SK-N-SH (cell line): ENCODE results near the gene CDC73. TPM values are rescaled to one million over a fixed set of nuclear protein-coding genes. Genes with fewer than 3 reads are reported as not detected.

ENCODE experiments used
- CTCF ChIA-PET: fragments of 300-600, 350-600 bp; formaldehyde crosslinking; extraction: SDS; loops from one replicate; lab custom pipeline; 2021; lab: Yijun Ruan, JAX
- POLR2A ChIA-PET: fragments of 350-600 bp; sonication (Branson Sonifier 250); formaldehyde crosslinking; extraction: SDS; loops from one replicate; lab custom pipeline; 2020; ENCODE audit warnings: antibody characterized with exemption, inconsistent platforms; lab: Yijun Ruan, JAX
- DNase-seq: peaks from one replicate; pipeline ENCODE4 v3.0.0; 2012
- H2AFZ ChIP-seq: fragments of 200-600 bp; sonication (generic); 2 replicates; pipeline ENCODE4 v1.8.1; 2016; ENCODE audit warnings: antibody characterized with exemption, mild to moderate bottlenecking, low read depth
- H3F3A ChIP-seq: fragments of 200-600 bp; sonication (generic); replicated peaks from 2 replicates; pipeline ENCODE3; 2016; ENCODE audit warnings: antibody characterized with exemption, mild to moderate bottlenecking; ENCODE audit not compliant: insufficient read depth
- H3K27ac ChIP-seq, 2 experiments: fragments of 200-500 bp in 1 of 2; fragments of 200-600 bp in 1 of 2; sonication (Bioruptor generic) in 1 of 2; sonication (generic), shearing (Covaris generic) in 1 of 2; 2 replicates each; pipeline versions ENCODE4 v1.5.1 to v1.6.1; 2014 to 2016; ENCODE audit warnings: low read depth in 2 of 2, inconsistent platforms in 1 of 2, low read length in 1 of 2, mild to moderate bottlenecking in 1 of 2, mixed read lengths in 1 of 2
- H3K27me3 ChIP-seq: fragments of 200-600 bp; sonication (generic), shearing (Covaris generic); 2 replicates; pipeline ENCODE4 v1.6.1; 2016; ENCODE audit warnings: mixed run types; ENCODE audit not compliant: insufficient read depth
- H3K36me3 ChIP-seq, 2 experiments: fragments of 200-500 bp in 1 of 2; fragments of 200-600 bp in 1 of 2; sonication (Bioruptor generic) in 1 of 2; sonication (generic) in 1 of 2; replicated peaks in 1 of 2; 2 replicates each; pipeline versions ENCODE3 to v1.5.1; 2014 to 2016; ENCODE audit warnings: low read length in 1 of 2, mild to moderate bottlenecking in 1 of 2; ENCODE audit not compliant: insufficient read depth in 2 of 2, control insufficient read depth in 1 of 2
- H3K4me1 ChIP-seq, 2 experiments: fragments of 200-500 bp in 1 of 2; fragments of 200-600 bp in 1 of 2; sonication (Bioruptor generic) in 1 of 2; sonication (generic), shearing (Covaris generic) in 1 of 2; 2 replicates each; pipeline versions ENCODE4 v1.5.1 to v1.6.1; 2014 to 2016; ENCODE audit warnings: low read depth in 1 of 2, low read length in 1 of 2, mixed run types in 1 of 2; ENCODE audit not compliant: insufficient read depth in 2 of 2, control insufficient read depth in 1 of 2
- H3K4me2 ChIP-seq: fragments of 200-600 bp; sonication (generic), shearing (Covaris generic); 2 replicates; pipeline ENCODE4 v1.6.1; 2017; ENCODE audit warnings: mixed run types
- H3K4me3 ChIP-seq, 2 experiments: fragments of 200-500 bp in 1 of 2; fragments of 200-600 bp in 1 of 2; sonication (Bioruptor generic) in 1 of 2; sonication (generic), shearing (Covaris generic) in 1 of 2; 2 replicates each; pipeline versions ENCODE4 v1.5.1 to v1.8.1; 2014 to 2016; ENCODE audit warnings: low read depth in 2 of 2, inconsistent platforms in 1 of 2, low read length in 1 of 2, mild to moderate bottlenecking in 1 of 2, mixed read lengths in 1 of 2, moderate library complexity in 1 of 2
- H3K79me2 ChIP-seq: fragments of 200-600 bp; sonication (generic); 2 replicates; pipeline ENCODE4 v1.8.1; 2017; ENCODE audit warnings: mild to moderate bottlenecking; ENCODE audit not compliant: insufficient read depth
- H3K9ac ChIP-seq: fragments of 200-600 bp; sonication (generic); 2 replicates; pipeline ENCODE4 v1.6.1; 2017; ENCODE audit warnings: mixed run types
- H3K9me2 ChIP-seq: fragments of 200-600 bp; sonication (generic); 2 replicates; pipeline ENCODE4 v1.6.1; 2017; ENCODE audit warnings: mixed run types
- H3K9me3 ChIP-seq: fragments of 200-600 bp; sonication (generic); 2 replicates; pipeline ENCODE4 v1.6.1; 2017; ENCODE audit warnings: mixed run types, mild to moderate bottlenecking, moderate library complexity
- H4K20me1 ChIP-seq: fragments of 200-600 bp; sonication (generic); 2 replicates; pipeline ENCODE4 v1.6.1; 2017; ENCODE audit warnings: mild to moderate bottlenecking, mixed run types; ENCODE audit not compliant: insufficient read depth
- CHD2 ChIP-seq: fragments of 150-350 bp; IDR thresholded peaks from 2 replicates; pipeline ENCODE4 v1.6.1; 2018; ENCODE audit warnings: low read length; ENCODE audit not compliant: partially characterized antibody
- GABPA ChIP-seq: IDR thresholded peaks from 2 replicates; pipeline ENCODE4 v1.4.0; 2012; ENCODE audit warnings: low read depth, mild to moderate bottlenecking
- GATA2 ChIP-seq: sonication (generic); formaldehyde crosslinking; IDR thresholded peaks from 2 replicates; pipeline ENCODE4 v1.5.0; 2020; ENCODE audit warnings: mild to moderate bottlenecking, missing genetic modification reagents
- IRF3 ChIP-seq: fragments of 150-350 bp; IDR thresholded peaks from 2 replicates; pipeline ENCODE4 v1.6.1; 2016; ENCODE audit warnings: mild to moderate bottlenecking, low read depth, low read length
- JUND ChIP-seq: IDR thresholded peaks from 2 replicates; pipeline ENCODE4 v1.4.0; 2012
- MAX ChIP-seq: IDR thresholded peaks from 2 replicates; pipeline ENCODE4 v1.4.0; 2012; ENCODE audit warnings: low read depth
- NFIC ChIP-seq: IDR thresholded peaks from 2 replicates; pipeline ENCODE4 v1.4.0; 2012; ENCODE audit warnings: borderline replicate concordance
- REST ChIP-seq: IDR thresholded peaks from 2 replicates; pipeline ENCODE4 v1.6.1; 2012; ENCODE audit warnings: mild to moderate bottlenecking, low read depth, low read length, moderate library complexity
- SMC3 ChIP-seq: IDR thresholded peaks from 2 replicates; pipeline ENCODE4 v1.6.1; 2012; ENCODE audit warnings: low read depth, low read length, improper control_type of control experiment
- USF1 ChIP-seq: IDR thresholded peaks from 2 replicates; pipeline ENCODE4 v1.4.0; 2012; ENCODE audit warnings: low read depth, borderline replicate concordance
- USF2 ChIP-seq: fragments of 150-350 bp; IDR thresholded peaks from 2 replicates; pipeline ENCODE4 v1.6.1; 2017; ENCODE audit warnings: antibody characterized with exemption, low read length, low read depth, borderline replicate concordance
- WGBS: methylation state at CpG from one replicate; pipeline ENCODE4 v1.1.6; 2017; ENCODE audit warnings: low lambda C conversion rate; 5-methylcytosine and 5-hydroxymethylcytosine counted together
- polyA plus RNA-seq, 3 experiments: library from polyadenylated mRNA; depleted of rRNA; stranded (reverse); fragments of >200 nt; gene quantifications; 2 replicates each; pipeline ENCODE4 v1.2.3, GENCODE V29; 2012

The CDC73 gene
- polyA plus RNA-seq, 1 of the 3 experiments (the other 2 are of a cell fraction) = 13.4 TPM

GRCh38 chr1:193156822-193157142 lies 35.0 kb downstream of the CDC73 start:
- Histone ChIP-seq H2AFZ (no peak overlapping the region), H3K27me3 (no peaks in the 10 kb centered on the region)
- TF ChIP-seq JUND (no peak), SMC3 (no peak), REST (no peak), GABPA (no peak), USF2 (no peak), IRF3 (no peak), CHD2 (no peak), NFIC (no peak), MAX (no peak)
- TF ChIP-seq, all 33 proteins: peak for 0
- Histone ChIP-seq H3K27ac (peak overlapping the region in 1 of 2 experiments; percentile 43; a peak in 1 of 4 replicates), H3K9ac (no peak overlapping the region), H3F3A (peaks cover 7% of the 10 kb centered on the region), H3K4me2 (no peak overlapping the region), H3K36me3 (peaks cover 42 to 58% of the 10 kb centered on the region in 2 experiments), H3K4me1 (peaks cover 0 to 6% of the 10 kb centered on the region in 2 experiments; a peak in 2 of 4 replicates), H3K9me3 (no peaks in the 10 kb centered on the region; the same call in 1 of the 2 replicates), H3K4me3 (no peak overlapping the region), H4K20me1 (no peaks in the 10 kb centered on the region; the same call in 1 of the 2 replicates), H3K79me2 (peaks cover 6% of the 10 kb centered on the region; the same call in 1 of the 2 replicates), H3K9me2 (no peaks in the 10 kb centered on the region)
- CTCF ChIA-PET = interaction anchor here (0.9 to 1.0 kb wide), 2 partner anchors 9 to 27 kb away, joined by 3 to 4 read pairs; no protein-coding TSS in a partner anchor
- POLR2A ChIA-PET = no interaction called here
- WGBS = 89% methylated on average over 3 of the region's 3 CpGs
- DNase-seq = no peak

GRCh38 chr1:193157360-193157759 lies 35.5 kb downstream of the CDC73 start:
- TF ChIP-seq GATA2 (CRISPR knock-in tag) (peak; percentile 26; the same call in 1 of the 2 replicates), USF1 (no peak)
- TF ChIP-seq, all 33 proteins: peak for 1
- peak; percentile 20 for DNase-seq
- 90% methylated on average over 2 of the region's 2 CpGs for WGBS
- H3K9ac ChIP-seq = no peak overlapping the region
- H3K4me2 ChIP-seq = no peak overlapping the region
- no peaks in the 10 kb centered on the region for H3K9me2 ChIP-seq
- no peak overlapping the region for H3K4me3 ChIP-seq
- H3K27ac ChIP-seq = peak overlapping the region in 1 of 2 experiments; percentile 43; a peak in 2 of 4 replicates
- H3K4me1 ChIP-seq = peaks cover 0 to 6% of the 10 kb centered on the region in 2 experiments; a peak in 2 of 4 replicates
- CTCF ChIA-PET = interaction anchor here (0.9 to 1.0 kb wide), 3 partner anchors 9 to 35 kb away, joined by 3 to 4 read pairs (median 4); no protein-coding TSS in a partner anchor
- peaks cover 6% of the 10 kb centered on the region for H3K79me2 ChIP-seq
- H3K9me3 ChIP-seq = no peaks in the 10 kb centered on the region; the same call in 1 of the 2 replicates
- H4K20me1 ChIP-seq = no peaks in the 10 kb centered on the region; the same call in 1 of the 2 replicates
- H3K36me3 ChIP-seq = peaks cover 38 to 53% of the 10 kb centered on the region in 2 experiments
- no peaks in the 10 kb centered on the region for H3K27me3 ChIP-seq
- peaks cover 7% of the 10 kb centered on the region for H3F3A ChIP-seq
- no peak overlapping the region for H2AFZ ChIP-seq
- POLR2A ChIA-PET = no interaction called here
